ENCODE measurements around the gene WDFY3. TPM values are rescaled to one million over a fixed set of nuclear protein-coding genes. Genes with fewer than 3 reads are reported as not detected.

Gene WDFY3
- total RNA-seq, 1 donor from 2014 or later = 89.5 TPM

DNA sequence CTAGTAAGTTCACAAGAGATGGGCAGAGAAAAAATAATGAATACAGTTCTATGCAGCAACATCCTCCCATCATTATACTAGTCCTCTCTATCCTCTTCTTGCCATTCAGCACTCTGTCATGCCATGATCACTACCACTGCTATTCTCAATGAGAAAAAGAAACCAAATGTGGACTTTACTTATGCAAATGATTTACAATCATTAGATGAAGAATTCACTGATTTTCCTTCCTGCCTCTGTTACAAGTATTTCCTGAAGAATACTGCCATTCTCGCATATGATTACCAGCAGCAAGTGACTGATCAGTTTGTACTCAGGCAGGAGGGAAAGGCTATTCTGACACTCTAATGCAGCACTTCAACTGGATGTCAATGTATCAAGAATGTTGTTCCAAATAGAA lies 50.3 kb downstream of the WDFY3 start:
- Histone ChIP-seq H3K9ac (ENCODE audit: low read length) (no peak overlapping the region), H3K79me2 (ENCODE audit: insufficient read depth, low read length) (peaks cover 65% of the 10 kb centered on the region), H2AFZ (ENCODE audit: low read depth, low read length) (no peak overlapping the region), H3K4me2 (ENCODE audit: low read length) (no peak overlapping the region), H3K36me3 (ENCODE audit: insufficient read depth, low read length) (no peaks in the 10 kb centered on the region), H4K20me1 (ENCODE audit: insufficient read depth, low read length) (peaks cover 16% of the 10 kb centered on the region), H3K9me3 (ENCODE audit: insufficient read depth, low read depth, low read length) (no peaks in the 10 kb centered on the region), H3K4me3 (ENCODE audit: insufficient read depth, low read depth, low read length) (no peak overlapping the region), H3K27ac (ENCODE audit: low read depth, low read length) (no peak overlapping the region), H3K27me3 (ENCODE audit: insufficient read depth, low read length) (no peaks in the 10 kb centered on the region), H3K4me1 (ENCODE audit: insufficient read depth, low read length) (peaks cover 6% of the 10 kb centered on the region)
- Mint-ChIP-seq H3K27ac (ENCODE audit: unreplicated experiment) (no peak overlapping the region), H3K27me3 (ENCODE audit: low read depth, unreplicated experiment) (no peaks in the 10 kb centered on the region), H3K36me3 (ENCODE audit: low read depth, unreplicated experiment) (peaks cover 11% of the 10 kb centered on the region), H3K9me3 (ENCODE audit: unreplicated experiment) (no peaks in the 10 kb centered on the region), H3K4me1 (ENCODE audit: low read depth, unreplicated experiment) (peaks cover 21% of the 10 kb centered on the region), H3K4me3 (ENCODE audit: unreplicated experiment) (no peak overlapping the region)
- no peak for TF ChIP-seq EZH2 (IDR thresholded peaks at IDR 0.05; ENCODE audit: insufficient read depth, low read length)
- no peak for TF ChIP-seq CTCF (IDR thresholded peaks at IDR 0.05; ENCODE audit: insufficient read depth, low read depth, low read length)
- FAIRE-seq = no peak
- no peak for DNase-seq (ENCODE audit: low read depth)

DNA sequence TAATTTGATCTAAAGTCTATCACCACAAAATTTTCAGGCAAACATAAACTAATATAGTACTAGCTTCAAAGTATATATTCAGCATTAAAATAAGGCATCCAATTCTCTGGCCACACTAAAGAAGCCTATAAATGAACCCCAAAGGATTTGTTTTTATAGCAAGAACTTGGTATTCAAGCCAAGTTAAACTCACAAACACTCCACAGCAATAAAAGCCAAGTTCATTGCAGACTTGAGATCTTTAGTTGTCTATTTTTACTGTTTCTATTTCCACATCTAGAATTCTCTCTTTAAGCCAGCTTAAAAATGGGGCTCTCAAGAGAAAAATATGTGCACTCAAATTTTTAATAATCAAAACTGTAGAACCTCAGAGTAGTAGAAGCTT lies 51.1 kb downstream of the WDFY3 start:
- Histone ChIP-seq H2AFZ (ENCODE audit: low read depth, low read length) (no peak overlapping the region), H4K20me1 (ENCODE audit: insufficient read depth, low read length) (peaks cover 16% of the 10 kb centered on the region), H3K9me3 (ENCODE audit: insufficient read depth, low read depth, low read length) (no peaks in the 10 kb centered on the region), H3K4me1 (ENCODE audit: insufficient read depth, low read length) (peaks cover under 1% of the 10 kb centered on the region), H3K9ac (ENCODE audit: low read length) (no peak overlapping the region), H3K79me2 (ENCODE audit: insufficient read depth, low read length) (peaks cover 68% of the 10 kb centered on the region), H3K4me2 (ENCODE audit: low read length) (no peak overlapping the region), H3K4me3 (ENCODE audit: insufficient read depth, low read depth, low read length) (no peak overlapping the region), H3K27ac (ENCODE audit: low read depth, low read length) (no peak overlapping the region), H3K27me3 (ENCODE audit: insufficient read depth, low read length) (no peaks in the 10 kb centered on the region), H3K36me3 (ENCODE audit: insufficient read depth, low read length) (no peaks in the 10 kb centered on the region)
- TF ChIP-seq CTCF (IDR thresholded peaks at IDR 0.05; ENCODE audit: insufficient read depth, low read depth, low read length) (no peak), EZH2 (IDR thresholded peaks at IDR 0.05; ENCODE audit: insufficient read depth, low read length) (no peak)
- Mint-ChIP-seq H3K36me3 (ENCODE audit: low read depth, unreplicated experiment) (peaks cover 11% of the 10 kb centered on the region), H3K4me3 (ENCODE audit: unreplicated experiment) (no peak overlapping the region), H3K27me3 (ENCODE audit: low read depth, unreplicated experiment) (no peaks in the 10 kb centered on the region), H3K9me3 (ENCODE audit: unreplicated experiment) (peaks cover 3% of the 10 kb centered on the region), H3K4me1 (ENCODE audit: low read depth, unreplicated experiment) (peaks cover 15% of the 10 kb centered on the region), H3K27ac (ENCODE audit: unreplicated experiment) (no peak overlapping the region)
- DNase-seq (ENCODE audit: low read depth) = no peak
- no peak for FAIRE-seq

DNA sequence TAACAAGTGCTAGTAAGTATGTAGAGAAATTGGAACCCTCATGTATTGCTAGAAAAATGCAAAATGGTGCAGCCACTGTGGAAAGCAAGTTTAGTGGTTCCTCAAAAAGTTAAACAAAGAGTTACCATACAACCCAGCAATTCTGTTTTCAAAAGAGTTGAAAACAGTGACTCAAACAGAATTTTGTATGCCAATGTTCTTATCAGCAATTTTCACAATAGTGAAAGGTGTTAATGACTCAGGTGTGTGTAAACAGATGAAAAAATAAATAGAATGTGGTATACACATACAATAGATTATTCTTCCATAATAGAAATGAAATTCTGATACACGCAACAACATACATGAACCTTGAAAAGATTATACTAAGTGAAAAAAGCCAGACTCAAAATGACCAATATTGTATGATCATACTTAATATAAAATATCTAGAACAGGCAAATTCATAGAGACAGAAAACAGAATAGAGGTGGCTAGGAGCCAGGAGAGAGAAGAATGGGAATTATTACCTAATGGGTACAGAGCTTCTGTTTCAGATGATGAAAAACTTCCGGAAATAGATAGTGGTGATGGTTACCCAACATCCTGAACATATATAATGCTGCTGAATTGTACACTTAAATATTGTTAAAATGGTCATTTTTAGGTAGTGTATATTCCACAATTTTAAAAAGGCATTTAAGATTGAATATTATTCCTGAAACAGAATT lies 51.6 kb downstream of the WDFY3 start:
- Histone ChIP-seq H3K4me3 (ENCODE audit: insufficient read depth, low read depth, low read length) (no peak overlapping the region), H3K27me3 (ENCODE audit: insufficient read depth, low read length) (no peaks in the 10 kb centered on the region), H2AFZ (ENCODE audit: low read depth, low read length) (no peak overlapping the region), H3K4me1 (ENCODE audit: insufficient read depth, low read length) (no peaks in the 10 kb centered on the region), H3K36me3 (ENCODE audit: insufficient read depth, low read length) (no peaks in the 10 kb centered on the region), H3K27ac (ENCODE audit: low read depth, low read length) (no peak overlapping the region), H4K20me1 (ENCODE audit: insufficient read depth, low read length) (peaks cover 16% of the 10 kb centered on the region), H3K9me3 (ENCODE audit: insufficient read depth, low read depth, low read length) (no peaks in the 10 kb centered on the region), H3K4me2 (ENCODE audit: low read length) (no peak overlapping the region), H3K9ac (ENCODE audit: low read length) (no peak overlapping the region), H3K79me2 (ENCODE audit: insufficient read depth, low read length) (peaks cover 67% of the 10 kb centered on the region)
- DNase-seq (ENCODE audit: low read depth) (no peak), FAIRE-seq (no peak)
- H3K4me1 Mint-ChIP-seq (ENCODE audit: low read depth, unreplicated experiment) = peaks cover 15% of the 10 kb centered on the region
- H3K4me3 Mint-ChIP-seq (ENCODE audit: unreplicated experiment) = no peak overlapping the region
- no peak overlapping the region for H3K27ac Mint-ChIP-seq (ENCODE audit: unreplicated experiment)
- no peaks in the 10 kb centered on the region for H3K27me3 Mint-ChIP-seq (ENCODE audit: low read depth, unreplicated experiment)
- TF ChIP-seq CTCF (IDR thresholded peaks at IDR 0.05; ENCODE audit: insufficient read depth, low read depth, low read length) = no peak
- TF ChIP-seq EZH2 (IDR thresholded peaks at IDR 0.05; ENCODE audit: insufficient read depth, low read length) = no peak
- peaks cover 3% of the 10 kb centered on the region for H3K9me3 Mint-ChIP-seq (ENCODE audit: unreplicated experiment)
- H3K36me3 Mint-ChIP-seq (ENCODE audit: low read depth, unreplicated experiment) = peaks cover 11% of the 10 kb centered on the region
